Kidney (tissue), 14 donors: ENCODE measurements around the gene LRRC61. TPM values are rescaled to one million over a fixed set of nuclear protein-coding genes. Genes with fewer than 3 reads are reported as not detected.

ENCODE experiments used
- DNase-seq, 5 donors: peaks; one replicate each; pipeline ENCODE4 v3.0.0-alpha.2; 2013 to 2020
- FAIRE-seq: peaks from 2 replicates; lab custom pipeline; 2012; peaks lifted over from hg19 to GRCh38; lab: Jason Lieb, UNC
- H3K27ac ChIP-seq, 2 donors: one replicate each; pipeline ENCODE4 v1.7.0; 2013; ENCODE audit warnings: low read depth in 2 of 2, low read length in 2 of 2, inconsistent platforms in 1 of 2
- H3K27me3 ChIP-seq: one replicate; pipeline ENCODE4 v1.7.1; 2013; ENCODE audit warnings: low read length, inconsistent platforms; ENCODE audit not compliant: control insufficient read depth, insufficient read depth
- H3K36me3 ChIP-seq, 3 donors: one replicate each; pipeline versions ENCODE4 v1.7.0 to v1.7.1; 2013; ENCODE audit warnings: low read length in 3 of 3, control low read depth in 1 of 3, inconsistent platforms in 1 of 3; ENCODE audit not compliant: insufficient read depth in 3 of 3, control insufficient read depth in 2 of 3
- H3K4me1 ChIP-seq, 3 donors: one replicate each; pipeline versions ENCODE4 v1.7.0 to v1.7.1; 2013; ENCODE audit warnings: low read length in 3 of 3, inconsistent platforms in 1 of 3, low read depth in 1 of 3; ENCODE audit not compliant: control insufficient read depth in 2 of 3, insufficient read depth in 2 of 3
- H3K4me3 ChIP-seq, 3 donors: one replicate each; pipeline versions ENCODE4 v1.7.0 to v1.8.1; 2013; ENCODE audit warnings: low read length in 3 of 3, control low read depth in 1 of 3, inconsistent platforms in 1 of 3
- H3K9ac ChIP-seq, 3 donors: one replicate each; pipeline versions ENCODE4 v1.7.0 to v1.7.1; 2013; ENCODE audit warnings: low read length in 3 of 3, control low read depth in 1 of 3, inconsistent platforms in 1 of 3
- H3K9me3 ChIP-seq, 3 donors: one replicate each; pipeline versions ENCODE4 v1.7.0 to v1.7.1; 2013; ENCODE audit warnings: low read length in 3 of 3, control low read depth in 1 of 3, inconsistent platforms in 1 of 3; ENCODE audit not compliant: control insufficient read depth in 2 of 3, insufficient read depth in 1 of 3
- CTCF ChIP-seq: IDR thresholded peaks from 3 replicates; pipeline ENCODE4 v1.5.1; 2012; ENCODE audit warnings: mild to moderate bottlenecking, moderate library complexity, borderline replicate concordance; ENCODE audit not compliant: insufficient read depth; ENCODE audit errors: extremely low read depth
- intact Hi-C: fragments of 100-400 bp; cut with DNase I; formaldehyde crosslinking; loops from one replicate; pipeline ENCODE4 v1.11.1; 2022
- polyA plus RNA-seq: library from polyadenylated mRNA; stranded (reverse); fragments of 350-450 nt; fragmentation: Illumina TruSeq; extraction: RNeasy Lipid Tissue Mini Kit (QIAGEN cat#74804); gene quantifications from one replicate; pipeline ENCODE4 v1.2.3, GENCODE V29; 2014; ENCODE audit warnings: low read depth, low replicate concordance; ENCODE audit not compliant: insufficient read depth
- total RNA-seq: library from RNA; stranded (reverse); fragmentation: NEBNext Ultra II Directional; extraction: Animal tissue kit (Norgen Biotek cat#: 25700); gene quantifications from one replicate; pipeline ENCODE4 v1.2.1, GENCODE V29; 2021
- donor health status: control.
- donor health status: control.
- donor health status: control.
- donor health status: control.
- donor health status: control.
- donor health status: DM: yes; HTN: yes; CAD: no.
- donor health status: Normal renal cell carcinoma (clear cell type).

LRRC61 gene
- total and polyA plus RNA-seq, 2 donors from 2014 or later = 17.1 to 23.2 TPM

- peaks cover 5 to 31% (median 13%) of the 10 kb centered on the region in 3 donors for H3K4me1 ChIP-seq
- no peak for FAIRE-seq
Observed at GRCh38 chr7:150371131-150371995, 48.2 kb downstream of the LRRC61 start.

GRCh38 chr7:150371996-150372270 is 48.8 kb downstream of the LRRC61 start:
- H3K9ac ChIP-seq = no peak overlapping the region
- H3K36me3 ChIP-seq = peaks cover 5 to 12% (median 12%) of the 10 kb centered on the region in 3 donors
- H3K27me3 ChIP-seq = no peaks in the 10 kb centered on the region
- intact Hi-C loops = no loop called here
- FAIRE-seq = no peak
- no peak overlapping the region for H3K27ac ChIP-seq
- DNase-seq = peak in 1 of 5 donors; percentile 45
- peaks cover 5 to 31% (median 13%) of the 10 kb centered on the region in 3 donors for H3K4me1 ChIP-seq
- no peaks in the 10 kb centered on the region for H3K9me3 ChIP-seq
- TF ChIP-seq CTCF = no peak
- no peak overlapping the region for H3K4me3 ChIP-seq

More at GRCh38 chr7:150371131-150371995, 48.2 kb downstream of the LRRC61 start:
- intact Hi-C loops = no loop called here
- Histone ChIP-seq H3K36me3 (peaks cover 5 to 12% (median 12%) of the 10 kb centered on the region in 3 donors), H3K9me3 (no peaks in the 10 kb centered on the region), H3K9ac (no peak overlapping the region), H3K27me3 (no peaks in the 10 kb centered on the region), H3K27ac (no peak overlapping the region), H3K4me3 (no peak overlapping the region)
- no peak for TF ChIP-seq CTCF
- no peak for DNase-seq

GRCh38 chr7:150372271-150373048 is 49.3 kb downstream of the LRRC61 start:
- H3K9ac ChIP-seq = no peak overlapping the region
- no peak for TF ChIP-seq CTCF
- H3K4me3 ChIP-seq = no peak overlapping the region
- H3K27me3 ChIP-seq = no peaks in the 10 kb centered on the region
- H3K36me3 ChIP-seq = peaks cover 5 to 12% (median 12%) of the 10 kb centered on the region in 3 donors
- H3K27ac ChIP-seq = no peak overlapping the region
- peaks cover 5 to 31% (median 16%) of the 10 kb centered on the region in 3 donors for H3K4me1 ChIP-seq
- FAIRE-seq (no peak), DNase-seq (peak in 2 of 5 donors; percentile 49 to 77)
- no peaks in the 10 kb centered on the region for H3K9me3 ChIP-seq
- intact Hi-C loops = no loop called here
